HEK293 (cell line): ENCODE measurements around the gene CRK.
"Not testable (repeated sequence)": the region's sequence is repeated elsewhere in the genome, so short reads cannot be mapped to it uniquely, and the experiment has no call there.

ENCODE experiments used
- CTCF ChIA-PET: fragments of 350-600 bp; formaldehyde crosslinking; extraction: SDS; loops from one replicate; lab custom pipeline; 2021; ENCODE audit warnings: antibody characterized with exemption; lab: Yijun Ruan, JAX
- POLR2A ChIA-PET: fragments of 300-600 bp; formaldehyde crosslinking; extraction: SDS; loops from one replicate; lab custom pipeline; 2020; ENCODE audit warnings: antibody characterized with exemption, inconsistent platforms; lab: Yijun Ruan, JAX
- H3K27ac ChIP-seq: fragments of 200-500 bp; sonication (Bioruptor generic); 2 replicates; pipeline ENCODE4 v1.5.1; 2014; ENCODE audit warnings: low read depth, low read length, control low read depth, inconsistent platforms; ENCODE audit errors: extremely low read depth
- H3K36me3 ChIP-seq, 2 experiments: fragments of 200-500 bp in 1 of 2; sonication (Bioruptor generic) in 1 of 2; 1 replicate in 1 of 2; 2 replicates in 1 of 2; pipeline ENCODE4 v1.5.1; 2014 to 2017; ENCODE audit warnings: inconsistent platforms in 2 of 2, low read length in 2 of 2; ENCODE audit not compliant: control insufficient read depth in 2 of 2, insufficient read depth in 1 of 2
- H3K4me1 ChIP-seq: fragments of 200-500 bp; sonication (Bioruptor generic); 2 replicates; pipeline ENCODE4 v1.5.1; 2014; ENCODE audit warnings: mild to moderate bottlenecking, low read length, inconsistent platforms; ENCODE audit not compliant: control insufficient read depth, insufficient read depth
- H3K4me3 ChIP-seq: 2 replicates; pipeline ENCODE4 v1.5.1; 2011; ENCODE audit warnings: low read depth, mild to moderate bottlenecking, control low read depth, low read length, moderate library complexity
- H3K9me3 ChIP-seq: fragments of 200-500 bp; sonication (Bioruptor generic); 2 replicates; pipeline ENCODE4 v1.5.1; 2014; ENCODE audit warnings: low read depth, low read length, inconsistent platforms; ENCODE audit not compliant: control insufficient read depth, insufficient read depth
- HOXD13 ChIP-seq: sonication (generic); formaldehyde crosslinking; IDR thresholded peaks from 2 replicates; pipeline ENCODE4 v1.8.0; 2022; ENCODE audit warnings: missing genetic modification reagents, borderline replicate concordance
- KLF8 ChIP-seq: fragments of 450-650 bp; formaldehyde crosslinking; IDR thresholded peaks from 2 replicates; pipeline ENCODE4 v1.5.1; 2016; ENCODE audit warnings: missing biosample characterization, missing genetic modification characterization
- SP3 ChIP-seq: fragments of 450-650 bp; formaldehyde crosslinking; IDR thresholded peaks from 2 replicates; pipeline ENCODE4 v1.5.1; 2016; ENCODE audit warnings: missing biosample characterization, missing genetic modification characterization
- ZBTB21 ChIP-seq: fragments of 450-650 bp; formaldehyde crosslinking; IDR thresholded peaks from 2 replicates; pipeline ENCODE4 v1.5.1; 2017; ENCODE audit warnings: missing biosample characterization, missing genetic modification characterization
- ZBTB48 ChIP-seq: fragments of 450-650 bp; formaldehyde crosslinking; IDR thresholded peaks from 2 replicates; pipeline ENCODE4 v1.5.1; 2016; ENCODE audit warnings: missing biosample characterization, missing genetic modification characterization
- ZBTB6 ChIP-seq: fragments of 450-650 bp; formaldehyde crosslinking; IDR thresholded peaks from 2 replicates; pipeline ENCODE4 v1.5.1; 2017; ENCODE audit warnings: missing biosample characterization, missing genetic modification characterization
- ZNF114 ChIP-seq: fragments of 450-650 bp; formaldehyde crosslinking; IDR thresholded peaks from 2 replicates; pipeline ENCODE4 v1.5.0; 2017; ENCODE audit warnings: missing biosample characterization, missing genetic modification characterization
- ZNF121 ChIP-seq: fragments of 450-650 bp; formaldehyde crosslinking; IDR thresholded peaks from 2 replicates; pipeline ENCODE4 v1.5.1; 2016; ENCODE audit warnings: missing biosample characterization, missing genetic modification characterization
- ZNF184 ChIP-seq: fragments of 450-650 bp; IDR thresholded peaks from 2 replicates; pipeline ENCODE4 v1.5.1; 2018; ENCODE audit warnings: missing biosample characterization, mild to moderate bottlenecking, missing genetic modification characterization
- ZNF26 ChIP-seq: fragments of 450-650 bp; formaldehyde crosslinking; IDR thresholded peaks from 2 replicates; pipeline ENCODE4 v1.5.1; 2016; ENCODE audit warnings: missing biosample characterization, missing genetic modification characterization
- ZNF366 ChIP-seq: fragments of 450-650 bp; formaldehyde crosslinking; conservative IDR thresholded peaks from 2 replicates; pipeline ENCODE4 v1.5.1; 2016; ENCODE audit warnings: missing biosample characterization, missing genetic modification characterization
- ZNF398 ChIP-seq: fragments of 450-650 bp; formaldehyde crosslinking; IDR thresholded peaks from 2 replicates; pipeline ENCODE4 v1.5.1; 2017; ENCODE audit warnings: missing biosample characterization, missing genetic modification characterization
- ZNF404 ChIP-seq: fragments of 450-650 bp; formaldehyde crosslinking; IDR thresholded peaks from 2 replicates; pipeline ENCODE4 v1.5.1; 2017; ENCODE audit warnings: missing biosample characterization, missing genetic modification characterization
- ZNF423 ChIP-seq: fragments of 450-650 bp; formaldehyde crosslinking; IDR thresholded peaks from 2 replicates; pipeline ENCODE4 v1.5.1; 2016; ENCODE audit warnings: missing biosample characterization, missing genetic modification characterization
- ZNF521 ChIP-seq: fragments of 450-650 bp; formaldehyde crosslinking; IDR thresholded peaks from 2 replicates; pipeline ENCODE4 v1.5.1; 2017; ENCODE audit warnings: missing biosample characterization, mild to moderate bottlenecking, missing genetic modification characterization
- ZNF549 ChIP-seq: fragments of 450-650 bp; IDR thresholded peaks from 2 replicates; pipeline ENCODE4 v1.5.1; 2018; ENCODE audit warnings: missing biosample characterization, missing genetic modification characterization, mild to moderate bottlenecking, inconsistent platforms, moderate library complexity
- ZNF596 ChIP-seq: fragments of 450-650 bp; IDR thresholded peaks from 2 replicates; pipeline ENCODE4 v1.5.0; 2018; ENCODE audit warnings: missing biosample characterization, mild to moderate bottlenecking, missing genetic modification characterization, moderate library complexity
- ZNF623 ChIP-seq: fragments of 450-650 bp; formaldehyde crosslinking; IDR thresholded peaks from 2 replicates; pipeline ENCODE4 v1.5.1; 2016; ENCODE audit warnings: missing biosample characterization, missing genetic modification characterization
- ZNF76 ChIP-seq: fragments of 450-650 bp; formaldehyde crosslinking; IDR thresholded peaks from 2 replicates; pipeline ENCODE4; 2016; ENCODE audit warnings: low read depth, missing biosample characterization, missing genetic modification characterization, borderline replicate concordance
- ZNF792 ChIP-seq: fragments of 450-650 bp; formaldehyde crosslinking; IDR thresholded peaks from 2 replicates; pipeline ENCODE4 v1.5.1; 2016; ENCODE audit warnings: missing biosample characterization, missing genetic modification characterization
- ZSCAN16 ChIP-seq: fragments of 450-650 bp; formaldehyde crosslinking; IDR thresholded peaks from 2 replicates; pipeline ENCODE4 v1.5.1; 2016; ENCODE audit warnings: missing biosample characterization, missing genetic modification characterization
- ZSCAN4 ChIP-seq: fragments of 450-650 bp; formaldehyde crosslinking; IDR thresholded peaks from 2 replicates; pipeline ENCODE4 v1.5.1; 2017; ENCODE audit warnings: missing biosample characterization, missing genetic modification characterization
- ZXDB ChIP-seq: fragments of 450-650 bp; formaldehyde crosslinking; IDR thresholded peaks from 2 replicates; pipeline ENCODE4 v1.5.1; 2016; ENCODE audit warnings: missing biosample characterization, missing genetic modification characterization

Gene CRK

GRCh38 chr17:1420981-1421380 lies 35.1 kb downstream of the CRK start:
- Histone ChIP-seq H3K4me3 (no peak overlapping the region), H3K36me3 (peaks cover 29 to 57% of the 10 kb centered on the region in 2 experiments), H3K27ac (no peak overlapping the region), H3K9me3 (no peaks in the 10 kb centered on the region), H3K4me1 (no peaks in the 10 kb centered on the region; the same call in 1 of the 2 replicates)
- TF ChIP-seq ZXDB (tag by site-specific recombination) (no peak), ZNF114 (tag by site-specific recombination) (no peak), SP3 (no peak), ZBTB6 (no peak), ZNF404 (tag by site-specific recombination) (no peak), ZNF423 (tag by site-specific recombination) (no peak), ZBTB48 (no peak), ZNF596 (no peak), ZNF623 (tag by site-specific recombination) (no peak), ZSCAN4 (tag by site-specific recombination) (no peak), ZNF184 (tag by site-specific recombination) (no peak), ZNF521 (tag by site-specific recombination) (no peak)
- ChIA-PET POLR2A (no interaction called here), CTCF (no interaction called here)

GRCh38 chr17:1420163-1420562 lies 35.9 kb downstream of the CRK start:
- ChIA-PET CTCF (interaction anchor here (2.1 kb wide), 1 partner anchor 54 kb away, joined by 7 read pairs; no protein-coding TSS in a partner anchor), POLR2A (interaction anchor here (0.6 kb wide), 1 partner anchor 44 kb away, joined by 3 read pairs; no protein-coding TSS in a partner anchor)
- TF ChIP-seq ZNF76 (no peak), ZSCAN16 (tag by site-specific recombination) (no peak), ZBTB21 (tag by site-specific recombination) (no peak)
- no peak overlapping the region for H3K27ac ChIP-seq
- peaks cover 24 to 49% of the 10 kb centered on the region in 2 experiments for H3K36me3 ChIP-seq
- no peaks in the 10 kb centered on the region for H3K9me3 ChIP-seq
- no peaks in the 10 kb centered on the region; the same call in 1 of the 2 replicates for H3K4me1 ChIP-seq
- H3K4me3 ChIP-seq = no peak overlapping the region

- H3K27ac ChIP-seq, H3K4me1 ChIP-seq, POLR2A ChIA-PET, H3K4me3 ChIP-seq, H3K9me3 ChIP-seq: not testable (repeated sequence)
- CTCF ChIA-PET = interaction anchor here (0.7 to 2.1 kb wide), 2 partner anchors 53 to 86 kb away, joined by 3 to 7 read pairs; no protein-coding TSS in a partner anchor
- H3K36me3 ChIP-seq = peaks cover 24 to 38% of the 10 kb centered on the region in 2 experiments
These were observed 37.6 kb downstream of the CRK start for GRCh38 chr17:1418476-1418875.

- CTCF ChIA-PET = interaction anchor here (0.6 kb wide), 2 partner anchors 8 to 14 kb away, joined by 3 to 4 read pairs; no protein-coding TSS in a partner anchor
- POLR2A ChIA-PET = interaction anchor here (0.7 kb wide), 1 partner anchor 121 kb away, joined by 3 read pairs; no protein-coding TSS in a partner anchor
These were observed 39.6 kb downstream of the CRK start for GRCh38 chr17:1416414-1416813.

More at GRCh38 chr17:1416414-1416813, 39.6 kb downstream of the CRK start:
- no peaks in the 10 kb centered on the region for H3K4me1 ChIP-seq
- peaks cover 14 to 18% of the 10 kb centered on the region in 2 experiments for H3K36me3 ChIP-seq
- H3K27ac ChIP-seq = no peak overlapping the region
- no peak overlapping the region for H3K4me3 ChIP-seq
- H3K9me3 ChIP-seq = no peaks in the 10 kb centered on the region
- no peak for TF ChIP-seq KLF8 (tag by site-specific recombination)
- no peak for TF ChIP-seq ZNF792 (tag by site-specific recombination)
- no peak for TF ChIP-seq HOXD13 (CRISPR knock-in tag)
- peak; percentile 94 for TF ChIP-seq ZNF121
- TF ChIP-seq ZNF26 (tag by site-specific recombination) = no peak
- TF ChIP-seq ZNF366 (tag by site-specific recombination) = no peak
- no peak for TF ChIP-seq ZNF549 (tag by site-specific recombination)
- no peak for TF ChIP-seq ZBTB48
- no peak for TF ChIP-seq ZNF398 (tag by site-specific recombination)
